Fibroblast of pulmonary artery (primary cell): ENCODE measurements around the gene OGFOD2.

Experiments
- DNase-seq: peaks from one replicate; pipeline ENCODE4 v3.0.0-alpha.2; 2010; ENCODE audit warnings: low read depth
- H3K4me3 ChIP-seq: replicated peaks from 2 replicates; pipeline ENCODE4 v1.5.1; 2011; ENCODE audit warnings: low read depth, mild to moderate bottlenecking, control low read depth, low read length, moderate library complexity
- CTCF ChIP-seq: IDR thresholded peaks from 2 replicates; pipeline ENCODE4 v1.5.1; 2011; ENCODE audit warnings: mild to moderate bottlenecking, control low read depth, low read length, inconsistent platforms; ENCODE audit errors: missing control alignments

Gene OGFOD2

GRCh38 chr12:122985338-122986257 is 10.6 kb downstream of the OGFOD2 start:
- no peak for DNase-seq
- no peak overlapping the region for H3K4me3 ChIP-seq
- no peak for TF ChIP-seq CTCF

DNA sequence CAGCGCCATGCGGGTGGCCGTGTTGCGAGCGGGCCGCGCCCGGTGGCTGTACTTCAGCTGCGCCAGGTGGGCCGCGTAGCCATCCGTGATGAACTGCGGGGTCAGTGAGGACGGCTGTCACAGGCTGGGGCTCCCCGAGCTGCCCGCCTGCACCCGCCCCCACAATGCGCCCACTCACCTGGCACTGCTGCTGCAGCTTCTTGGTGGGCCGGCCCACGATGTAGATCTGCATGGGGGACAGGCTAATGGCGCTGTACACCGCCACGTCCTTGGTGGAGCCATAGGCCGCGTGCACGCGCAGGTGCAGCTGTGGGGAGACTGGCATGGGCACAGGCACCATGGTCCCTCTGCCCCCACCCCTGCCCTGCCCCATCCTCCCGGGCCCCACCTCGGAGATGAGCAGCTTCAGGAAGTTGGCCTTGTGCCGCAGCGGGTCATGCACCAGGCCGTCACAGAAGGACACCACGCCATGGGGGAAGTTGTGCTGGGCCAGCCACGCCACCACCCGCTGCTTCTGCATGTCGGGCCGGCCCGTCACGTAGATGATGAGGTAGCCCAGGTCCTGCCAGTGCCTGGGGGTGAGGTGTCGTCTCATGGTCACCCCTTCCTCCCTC is 11.3 kb downstream of the OGFOD2 start:
- DNase-seq, result no peak
- no peak for TF ChIP-seq CTCF
- H3K4me3 ChIP-seq, result no peak overlapping the region

GRCh38 chr12:122987086-122987951 is 12.3 kb downstream of the OGFOD2 start:
- DNase-seq, result no peak
- no peak for TF ChIP-seq CTCF
- no peak overlapping the region for H3K4me3 ChIP-seq

DNA sequence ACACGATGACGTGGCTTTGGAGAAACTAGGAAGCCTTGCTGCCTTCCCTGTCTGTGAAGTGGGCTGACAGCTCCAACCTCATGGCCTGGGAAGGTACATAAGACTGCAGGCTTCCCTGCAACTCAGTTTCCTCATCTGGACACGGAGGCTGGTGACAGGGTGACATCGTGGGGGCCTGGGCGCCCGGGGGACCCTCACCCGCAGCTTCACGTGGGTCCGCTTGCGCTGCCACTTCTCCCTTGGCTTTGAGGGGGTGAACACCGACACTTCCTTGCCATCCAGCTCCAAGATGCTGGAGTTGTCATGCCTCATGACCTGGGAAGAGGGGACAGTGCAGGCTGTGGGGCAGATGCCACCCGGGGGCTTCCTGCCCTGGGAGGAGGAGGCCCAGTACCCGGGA is 13.0 kb downstream of the OGFOD2 start:
- TF ChIP-seq CTCF, result no peak
- no peak for DNase-seq

DNA sequence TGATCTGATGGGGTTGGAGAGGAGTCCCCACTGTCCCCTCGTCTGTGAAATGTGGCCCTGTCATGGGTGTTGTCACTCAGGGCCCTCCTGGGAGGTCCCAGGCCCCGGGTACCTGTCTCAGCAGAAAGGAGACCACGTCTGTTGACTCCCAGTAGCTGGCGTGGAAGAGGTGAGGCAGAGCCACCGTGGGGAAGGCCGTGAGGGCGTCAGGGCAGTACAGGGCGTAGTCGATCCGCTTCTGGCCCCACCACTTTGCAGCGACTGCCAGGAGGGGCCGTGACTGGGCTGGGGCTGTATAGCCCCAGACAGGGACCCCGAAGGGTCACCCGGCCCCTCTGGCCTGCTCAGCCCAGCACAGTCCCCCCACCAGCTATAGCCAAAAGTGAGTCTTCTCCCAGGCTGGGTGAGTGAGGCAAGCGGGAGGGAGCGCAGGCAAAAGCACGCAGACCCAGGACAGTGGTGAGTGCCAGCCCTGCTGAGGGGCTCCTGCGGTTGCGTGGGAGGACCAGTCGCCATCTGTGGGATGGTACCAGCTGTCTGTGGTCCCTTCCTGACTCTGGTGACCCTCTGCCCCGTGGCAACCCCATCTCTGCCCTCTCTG is 13.7 kb downstream of the OGFOD2 start:
- no peak for DNase-seq
- no peak for TF ChIP-seq CTCF

More for the DNA sequence above, 13.0 kb downstream of the OGFOD2 start:
- no peak overlapping the region for H3K4me3 ChIP-seq

GRCh38 chr12:122989225-122989839 is 14.3 kb downstream of the OGFOD2 start:
- no peak for DNase-seq
- H3K4me3 ChIP-seq, result no peak overlapping the region
- no peak for TF ChIP-seq CTCF

More for the DNA sequence above, 13.7 kb downstream of the OGFOD2 start:
- no peak overlapping the region for H3K4me3 ChIP-seq
